Adipose tissue (tissue), 3 donors: ENCODE data around the gene NIP7. TPM values are rescaled to one million over a fixed set of nuclear protein-coding genes. Genes with fewer than 3 reads are reported as not detected.

Source experiments
- H3K27ac ChIP-seq: one replicate; pipeline ENCODE4 v1.5.1; 2013; ENCODE audit warnings: low read depth, low read length
- WGBS, 3 donors: extraction: QIAGEN DNeasy Blood & Tissue Kit; methylation state at CpG; one replicate each; pipeline ENCODE4 v1.1.7; 2013; 5-methylcytosine and 5-hydroxymethylcytosine counted together
- polyA plus RNA-seq, 3 donors: library from polyadenylated mRNA; stranded (reverse); fragments of 200-250 nt; gene quantifications; one replicate each; pipeline ENCODE4 v1.2.3, GENCODE V29; 2013
- donor health status: healthy with polysubstance abuse.
- donor health status: Bipolar disorder and iron deficiency.
- donor health status: healthy.

NIP7 gene
- polyA plus RNA-seq, 3 donors, result 6.1 to 28.2 (median 18.4) TPM

DNA sequence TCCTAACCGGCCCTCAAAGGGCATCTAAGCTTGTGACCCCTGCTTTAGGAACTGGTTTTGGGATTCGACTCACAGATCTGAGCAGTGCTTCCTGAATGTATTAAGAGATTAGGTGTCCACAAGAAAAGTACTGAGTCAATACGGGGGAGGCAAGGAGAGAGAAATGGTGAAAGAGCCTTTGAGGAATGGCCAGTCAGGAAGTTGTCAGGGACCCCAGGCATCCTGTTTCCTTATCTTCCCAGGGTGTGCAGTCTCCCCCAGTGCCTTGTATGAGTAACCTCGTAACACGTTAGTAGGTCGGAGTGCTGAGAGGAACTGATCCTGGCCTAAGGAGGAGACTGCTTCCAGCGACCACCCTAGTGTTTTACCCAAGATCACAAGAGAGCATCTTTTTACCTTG lies 28.4 kb downstream of the NIP7 start:
- H3K27ac ChIP-seq, result no peak overlapping the region
- 49 to 86% (median 62%) methylated on average over 7 of the region's 7 CpGs for WGBS, 3 donors

DNA sequence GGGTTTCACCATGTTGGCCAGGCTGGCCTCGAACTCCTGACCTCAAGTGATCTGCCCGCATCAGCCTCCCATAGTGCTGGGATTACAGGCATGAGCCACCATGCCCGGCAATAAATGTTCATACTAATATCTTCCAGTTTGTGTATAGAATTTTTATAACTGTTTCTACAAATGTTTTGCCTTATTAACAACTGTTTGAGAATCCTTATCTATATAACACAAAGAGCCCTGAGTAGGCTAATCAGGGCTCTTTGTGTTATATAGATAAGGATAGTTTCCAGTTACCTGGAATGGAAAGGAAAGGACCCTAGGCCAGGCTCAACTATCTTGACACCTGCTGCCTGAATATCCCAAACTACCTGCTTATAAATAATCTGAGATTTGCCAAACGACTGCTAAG lies 29.3 kb downstream of the NIP7 start:
- H3K27ac ChIP-seq, result no peak overlapping the region
- WGBS, 3 donors, result 89 to 97% (median 94%) methylated on average over 4 of the region's 4 CpGs

DNA sequence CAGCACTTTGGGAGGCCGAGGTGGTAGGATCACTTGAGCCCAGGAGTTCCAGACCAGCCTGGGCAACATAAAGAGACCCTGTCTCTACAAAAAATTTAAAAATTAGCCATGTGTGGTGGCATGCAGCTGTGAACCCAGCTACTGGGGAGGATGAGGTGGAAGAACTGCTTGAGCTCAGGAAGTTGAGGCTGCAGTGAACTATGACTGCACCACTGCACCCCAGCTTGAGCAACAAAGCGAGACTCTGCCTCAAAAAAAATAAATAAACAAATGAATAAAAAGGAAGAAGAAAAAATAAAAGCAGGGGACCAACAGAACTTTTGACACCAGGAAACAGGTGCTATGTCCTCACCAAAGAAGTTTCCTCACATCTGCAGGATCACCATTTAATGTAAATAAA lies 32.0 kb downstream of the NIP7 start:
- 81 to 93% (median 82%) methylated on average over 2 of the region's 2 CpGs for WGBS, 3 donors
- H3K27ac ChIP-seq, result no peak overlapping the region

DNA sequence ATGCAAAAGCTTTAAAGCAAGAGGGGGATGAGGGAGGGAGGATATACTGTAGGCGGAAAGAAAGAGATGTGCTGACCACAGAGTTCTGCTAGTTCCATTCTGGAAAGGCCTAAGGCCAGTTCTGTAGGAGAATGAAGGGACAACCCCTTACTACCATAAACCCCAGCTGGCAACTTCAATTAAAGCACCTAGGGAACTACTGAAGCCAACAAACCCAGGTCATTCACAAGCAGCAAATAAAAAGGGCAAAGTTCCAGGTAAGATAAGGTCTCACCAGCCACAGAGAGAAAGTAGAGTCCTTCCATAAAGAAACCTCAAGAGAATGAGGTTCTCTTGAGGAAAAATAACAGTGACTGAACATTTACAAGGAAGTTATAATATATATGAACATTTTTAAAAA lies 33.4 kb downstream of the NIP7 start:
- WGBS, 3 donors, result 85 to 100% (median 95%) methylated on average over 1 of the region's 1 CpG

DNA sequence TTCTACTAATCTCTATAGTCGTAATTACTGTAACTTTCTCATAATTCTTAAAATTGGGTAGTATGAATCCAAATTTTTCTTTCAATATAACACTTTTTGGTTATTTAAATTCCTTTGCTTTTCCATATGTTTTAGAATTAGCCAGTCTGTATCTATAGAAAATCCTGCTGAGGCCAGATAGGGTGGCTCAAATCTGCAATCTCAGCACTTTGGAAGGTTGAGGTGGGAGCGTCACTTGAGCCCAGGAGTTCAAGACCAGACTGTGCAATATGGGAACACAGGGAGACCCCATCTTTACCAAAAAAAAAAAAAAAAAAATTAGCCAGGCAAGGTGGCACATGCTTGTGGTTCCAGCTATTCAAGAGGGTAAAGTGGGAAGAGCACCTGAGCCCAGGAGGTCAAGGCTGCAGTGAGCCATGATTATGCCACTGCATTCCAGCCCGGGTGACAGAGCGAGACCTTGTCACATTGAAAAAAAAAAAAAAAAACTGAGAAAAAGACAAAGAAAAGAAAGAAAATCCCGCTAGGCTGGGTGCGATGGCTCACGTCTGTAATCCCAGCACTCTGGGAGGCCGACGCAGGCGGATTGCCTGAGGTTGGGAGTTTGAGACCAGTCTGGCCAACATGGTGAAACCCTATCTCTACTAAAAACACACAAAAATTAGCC lies 37.0 kb downstream of the NIP7 start:
- no peak overlapping the region for H3K27ac ChIP-seq
- WGBS, 3 donors, result 97 to 99% (median 97%) methylated on average over 8 to 10 of the region's 10 CpGs

More for the DNA sequence above, 33.4 kb downstream of the NIP7 start:
- H3K27ac ChIP-seq, result no peak overlapping the region

DNA sequence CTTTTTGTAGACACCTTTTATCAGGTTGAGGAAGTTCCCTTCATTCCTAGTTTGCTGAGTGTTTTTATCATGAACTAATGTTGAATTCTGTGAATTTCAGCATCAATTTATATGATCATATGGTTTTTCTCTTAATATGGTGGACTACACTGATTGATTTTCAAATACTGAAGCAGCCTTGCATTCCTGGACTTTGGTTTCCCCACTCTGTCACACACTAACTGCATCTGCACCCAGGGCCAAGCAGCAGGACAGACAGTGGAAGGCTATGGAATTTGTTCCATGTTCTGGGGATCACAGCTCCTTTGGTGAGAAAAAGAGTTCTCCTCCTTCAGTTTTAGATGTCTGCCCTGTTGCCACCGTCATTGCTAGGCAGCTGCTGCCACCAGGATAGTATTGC lies 38.5 kb downstream of the NIP7 start:
- WGBS, 3 donors, result 78 to 97% (median 94%) methylated on average over 1 of the region's 1 CpG
- no peak overlapping the region for H3K27ac ChIP-seq

DNA sequence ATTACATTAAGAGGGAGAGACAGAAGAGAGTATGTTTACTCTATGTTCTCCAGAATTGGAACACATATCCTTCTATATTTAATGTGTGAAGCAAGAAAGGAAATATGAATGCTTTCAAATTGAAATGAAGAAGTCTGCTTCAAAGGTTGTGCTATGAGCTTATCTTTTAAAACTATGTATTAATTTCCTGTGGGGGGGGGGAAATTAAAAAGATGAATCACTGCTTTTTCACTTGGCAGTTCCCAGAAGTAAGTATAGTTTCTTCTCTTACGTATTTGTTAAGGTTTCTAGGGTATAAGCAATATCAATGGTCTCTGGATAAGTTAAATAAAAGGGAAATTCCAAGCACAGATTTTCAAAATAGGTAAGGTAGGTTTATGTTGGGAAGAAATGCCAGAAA lies 39.2 kb downstream of the NIP7 start:
- 66 to 84% (median 82%) methylated on average over 1 of the region's 1 CpG for WGBS, 3 donors

DNA sequence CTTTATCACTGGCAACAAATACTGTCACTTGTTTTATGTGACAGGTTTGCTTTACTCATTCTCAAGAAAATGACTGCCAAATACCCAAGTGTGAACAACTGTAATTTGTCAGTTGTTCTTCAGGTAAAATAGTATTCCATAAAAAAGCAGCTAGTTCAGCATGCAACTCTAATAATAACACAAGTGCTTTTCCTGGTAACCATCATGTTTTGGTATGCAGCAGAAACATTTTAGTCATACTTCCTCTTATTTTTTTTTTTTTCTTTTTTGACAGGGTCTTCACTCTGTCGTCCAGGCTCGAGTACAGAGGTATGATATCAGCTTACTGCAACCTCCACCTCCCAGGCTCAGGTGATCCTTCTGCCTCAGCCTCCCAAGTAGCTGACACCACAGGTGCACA lies 41.7 kb downstream of the NIP7 start:
- 41 to 66% (median 49%) methylated on average over 2 of the region's 2 CpGs for WGBS, 3 donors
- no peak overlapping the region for H3K27ac ChIP-seq

More for the DNA sequence above, 39.2 kb downstream of the NIP7 start:
- H3K27ac ChIP-seq, result no peak overlapping the region

DNA sequence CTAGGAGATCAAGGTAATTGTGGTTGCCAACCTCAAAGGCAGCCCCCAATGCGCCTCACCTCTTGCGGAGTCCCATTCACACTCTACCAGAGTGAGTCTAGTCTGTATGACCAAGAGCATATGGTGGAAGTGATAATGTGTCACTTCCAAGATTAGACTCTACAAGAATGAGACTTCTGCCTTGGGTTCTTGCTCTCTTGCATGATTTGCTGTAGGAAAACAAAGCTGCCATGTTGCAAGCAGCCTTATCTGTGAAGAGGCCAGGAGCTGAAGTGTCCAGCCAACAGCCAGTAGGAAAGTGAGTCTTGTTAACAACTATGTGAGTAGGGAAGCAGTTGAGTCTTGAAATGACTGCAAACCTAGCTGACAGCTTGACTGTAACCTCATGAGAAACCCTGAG lies 42.8 kb downstream of the NIP7 start:
- no peak overlapping the region for H3K27ac ChIP-seq
- WGBS, 3 donors, result 97 to 100% (median 98%) methylated on average over 2 of the region's 2 CpGs

DNA sequence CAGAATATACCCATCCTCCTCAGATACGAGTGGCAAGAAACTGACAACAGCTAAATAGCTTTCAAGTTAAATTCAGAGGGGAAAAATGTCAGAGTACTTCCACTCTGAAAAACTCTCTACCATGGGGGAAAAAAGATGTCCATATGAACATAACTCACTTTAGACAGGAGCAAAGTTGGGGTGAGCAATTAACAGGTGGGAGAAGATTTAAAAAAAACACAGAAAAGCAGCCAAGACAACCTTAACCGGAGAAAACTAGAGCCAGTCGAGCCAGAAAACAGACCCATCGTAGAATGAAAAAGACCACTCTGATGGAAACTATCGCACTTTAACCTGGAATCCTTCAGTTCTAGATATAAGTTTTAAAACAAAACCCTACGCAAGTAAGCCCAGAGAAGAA lies 45.4 kb downstream of the NIP7 start:
- no peak overlapping the region for H3K27ac ChIP-seq
- WGBS, 3 donors, result 3 to 6% (median 4%) methylated on average over 6 of the region's 6 CpGs

DNA sequence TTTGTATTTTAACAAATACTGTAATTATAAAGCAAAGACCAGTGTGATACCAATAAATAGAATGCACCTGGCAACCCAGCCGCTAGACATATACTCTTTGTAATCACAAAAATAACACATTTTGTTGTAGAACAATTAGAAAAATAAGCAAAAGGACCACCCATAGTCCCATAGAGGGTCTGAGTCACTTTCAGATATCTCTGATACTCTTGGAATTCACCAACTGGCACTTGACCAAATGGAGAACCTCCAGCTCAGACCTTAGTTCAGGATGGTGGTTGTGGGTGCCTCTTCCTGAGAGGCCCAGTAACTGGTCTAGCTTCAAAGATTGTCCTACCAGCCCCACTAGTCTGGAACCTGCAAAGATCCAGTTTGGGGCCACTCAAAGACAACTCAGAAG lies 47.0 kb downstream of the NIP7 start:
- no peak overlapping the region for H3K27ac ChIP-seq
- 87 to 92% (median 90%) methylated on average over 1 of the region's 1 CpG for WGBS, 3 donors

Other genes starting within 250 kb of the NIP7 start
- gene HAS3, start 234.1 kb upstream of the NIP7 start, polyA plus RNA-seq, result 1 to 10 TPM in 1 of 3 donors, under 1 TPM in 2; 0.67 to 1.1 (median 0.79) TPM
- 10 to 100 TPM; 39.2 to 50.9 (median 42.2) TPM for gene CHTF8, start 207.2 kb upstream of the NIP7 start, polyA plus RNA-seq
- 10 to 100 TPM; 17.6 to 50.2 (median 20.9) TPM for gene UTP4, start 207.1 kb upstream of the NIP7 start, polyA plus RNA-seq
- 10 to 100 TPM in 1 of 3 donors, 1 to 10 TPM in 2; 3.3 to 20.9 (median 8.9) TPM for gene SNTB2, start 152.6 kb upstream of the NIP7 start, polyA plus RNA-seq
- gene VPS4A, start 28.4 kb upstream of the NIP7 start, polyA plus RNA-seq, result 10 to 100 TPM; 27.0 to 42.6 (median 27.6) TPM
- 10 to 100 TPM in 1 of 3 donors, 1 to 10 TPM in 2; 4.9 to 14.8 (median 6.5) TPM for gene PDF, start 9.2 kb upstream of the NIP7 start, polyA plus RNA-seq
- 10 to 100 TPM; 10.8 to 16.9 (median 16.2) TPM for gene COG8, start 208 bp upstream of the NIP7 start, polyA plus RNA-seq
- gene TMED6, start 12.0 kb downstream of the NIP7 start, polyA plus RNA-seq, result 100 to 1,000 TPM in 1 of 3 donors, under 1 TPM in 1, not detected in 1; 0.76 to 104 TPM
- 10 to 100 TPM in 2 of 3 donors, 1 to 10 TPM in 1; 8.7 to 15.4 (median 11.7) TPM for gene TERF2, start 46.2 kb downstream of the NIP7 start, polyA plus RNA-seq
- gene CYB5B, start 84.8 kb downstream of the NIP7 start, polyA plus RNA-seq, result 10 to 100 TPM; 24.9 to 63.0 (median 54.0) TPM
- gene NFAT5, start 226.2 kb downstream of the NIP7 start, polyA plus RNA-seq, result 1 to 10 TPM; 1.8 to 5.8 (median 4.9) TPM